Measurements from ENCODE around the gene ACSS1.
A peak's percentile ranks its signal among the peaks of the same experiment; 100 is the strongest.

The ACSS1 gene

GRCh38 chr20:24999568-24999967 is 58.4 kb downstream of the ACSS1 start:
- no peak overlapping the region for H3K4me2 ChIP-seq (ENCODE audit: low read length)
- peaks cover 8% of the 10 kb centered on the region; the same call in 1 of the 2 replicates for H3K4me1 ChIP-seq (ENCODE audit: control insufficient read depth, low read length)
- no peaks in the 10 kb centered on the region for H3K9me2 ChIP-seq (replicated peaks; ENCODE audit: control insufficient read depth, low read length)
- no peaks in the 10 kb centered on the region for H3K36me3 ChIP-seq (ENCODE audit: control insufficient read depth, low read length)
- no peaks in the 10 kb centered on the region for H4K20me1 ChIP-seq (ENCODE audit: control insufficient read depth, insufficient read depth, low read depth, low read length)
- H3K9me3 ChIP-seq (ENCODE audit: control insufficient read depth, insufficient read depth, low read length): no peaks in the 10 kb centered on the region
- TF ChIP-seq CTCF (IDR thresholded peaks at IDR 0.05; ENCODE audit: low read depth, low read length, poor library complexity, severe bottlenecking) (no peak), EZH2phosphoT487 (IDR thresholded peaks at IDR 0.05; ENCODE audit: borderline replicate concordance, low read length) (no peak)
- no peaks in the 10 kb centered on the region for H3F3A ChIP-seq (ENCODE audit: control insufficient read depth, insufficient read depth)
- no peak overlapping the region for H3K27ac ChIP-seq (ENCODE audit: low read depth, low read length)
- H3K79me2 ChIP-seq (ENCODE audit: control insufficient read depth, low read length): no peaks in the 10 kb centered on the region
- H3K4me3 ChIP-seq (ENCODE audit: low read length): no peak overlapping the region
- H3K27me3 ChIP-seq (ENCODE audit: control insufficient read depth, low read length): peaks cover 53% of the 10 kb centered on the region

GRCh38 chr20:24998631-24999445 is 59.1 kb downstream of the ACSS1 start:
- H3K36me3 ChIP-seq (ENCODE audit: control insufficient read depth, low read length): no peaks in the 10 kb centered on the region
- peaks cover 53% of the 10 kb centered on the region for H3K27me3 ChIP-seq (ENCODE audit: control insufficient read depth, low read length)
- no peaks in the 10 kb centered on the region for H4K20me1 ChIP-seq (ENCODE audit: control insufficient read depth, insufficient read depth, low read depth, low read length)
- H3K9me3 ChIP-seq (ENCODE audit: control insufficient read depth, insufficient read depth, low read length): no peaks in the 10 kb centered on the region
- peak overlapping the region; percentile 27 for H3K4me2 ChIP-seq (ENCODE audit: low read length)
- no peaks in the 10 kb centered on the region for H3K9me2 ChIP-seq (replicated peaks; ENCODE audit: control insufficient read depth, low read length)
- H3K79me2 ChIP-seq (ENCODE audit: control insufficient read depth, low read length): no peaks in the 10 kb centered on the region
- H3F3A ChIP-seq (ENCODE audit: control insufficient read depth, insufficient read depth): no peaks in the 10 kb centered on the region
- H3K27ac ChIP-seq (ENCODE audit: low read depth, low read length): no peak overlapping the region
- H3K4me1 ChIP-seq (ENCODE audit: control insufficient read depth, low read length): peaks cover 13% of the 10 kb centered on the region
- H3K4me3 ChIP-seq (ENCODE audit: low read length): no peak overlapping the region
- no peak for TF ChIP-seq EZH2phosphoT487 (IDR thresholded peaks at IDR 0.05; ENCODE audit: borderline replicate concordance, low read length)
- no peak for TF ChIP-seq CTCF (IDR thresholded peaks at IDR 0.05; ENCODE audit: low read depth, low read length, poor library complexity, severe bottlenecking)

GRCh38 chr20:24998121-24998520 is 59.8 kb downstream of the ACSS1 start:
- Histone ChIP-seq H3K36me3 (ENCODE audit: control insufficient read depth, low read length) (no peaks in the 10 kb centered on the region), H4K20me1 (ENCODE audit: control insufficient read depth, insufficient read depth, low read depth, low read length) (no peaks in the 10 kb centered on the region)

More at GRCh38 chr20:24998121-24998520, 59.8 kb downstream of the ACSS1 start:
- Histone ChIP-seq H3K4me3 (ENCODE audit: low read length) (no peak overlapping the region), H3K9me2 (replicated peaks; ENCODE audit: control insufficient read depth, low read length) (no peaks in the 10 kb centered on the region), H3K27ac (ENCODE audit: low read depth, low read length) (no peak overlapping the region), H3K27me3 (ENCODE audit: control insufficient read depth, low read length) (peaks cover 53% of the 10 kb centered on the region), H3F3A (ENCODE audit: control insufficient read depth, insufficient read depth) (no peaks in the 10 kb centered on the region), H3K79me2 (ENCODE audit: control insufficient read depth, low read length) (no peaks in the 10 kb centered on the region), H3K9me3 (ENCODE audit: control insufficient read depth, insufficient read depth, low read length) (no peaks in the 10 kb centered on the region), H3K4me2 (ENCODE audit: low read length) (no peak overlapping the region), H3K4me1 (ENCODE audit: control insufficient read depth, low read length) (peaks cover 20% of the 10 kb centered on the region)
- TF ChIP-seq CTCF (IDR thresholded peaks at IDR 0.05; ENCODE audit: low read depth, low read length, poor library complexity, severe bottlenecking): no peak
- TF ChIP-seq EZH2phosphoT487 (IDR thresholded peaks at IDR 0.05; ENCODE audit: borderline replicate concordance, low read length): no peak

Measured in DOHH2 (cell line).